LoVo (cell line): Measurements from ENCODE around the gene IFT122.
"Not testable (repeated sequence)": the region's sequence is repeated elsewhere in the genome, so short reads cannot be mapped to it uniquely, and the experiment has no call there.

Experiments used
- DNase-seq: peaks from one replicate; pipeline ENCODE4 v3.0.0-alpha.2; 2016; ENCODE audit warnings: low spot score

Gene IFT122

DNA sequence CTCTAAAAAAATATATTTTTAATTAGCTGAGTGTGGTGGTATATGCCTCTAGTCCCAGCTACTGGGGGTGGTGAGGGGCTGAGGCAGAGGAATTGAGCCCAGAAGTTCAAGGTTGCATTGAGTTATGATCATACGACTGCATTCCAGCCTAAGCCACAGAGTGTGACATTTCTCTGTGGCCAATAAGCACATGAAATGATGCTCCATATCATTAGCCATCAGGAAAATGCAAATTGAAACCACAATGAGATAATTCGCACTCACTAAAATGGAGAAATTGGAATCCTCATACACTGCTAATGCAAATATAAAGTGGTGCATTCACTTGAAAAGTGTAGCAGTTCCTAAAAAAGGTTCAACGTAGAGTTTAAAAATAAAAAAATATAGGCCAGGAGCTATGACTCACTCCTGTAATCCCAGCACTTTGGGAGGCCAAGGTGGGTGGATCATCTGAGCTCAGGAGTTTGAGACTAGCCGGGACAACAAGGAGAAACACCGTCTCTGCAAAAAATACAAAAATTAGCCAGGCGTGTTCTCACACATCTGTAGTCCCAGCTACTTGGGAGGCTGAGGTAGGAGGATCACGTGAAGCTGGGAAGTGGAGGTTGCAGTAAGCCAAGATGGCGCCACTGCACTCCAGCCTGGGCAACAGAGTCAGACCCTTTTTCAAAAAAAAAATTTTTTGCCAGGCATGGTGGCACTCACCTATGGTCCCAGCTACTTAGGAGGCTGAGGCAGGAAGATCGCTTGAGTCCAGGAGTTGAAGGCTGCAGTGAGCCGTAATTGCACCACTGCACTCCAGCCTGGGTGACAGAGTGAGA is 35.2 kb downstream of the IFT122 start:
- no peak for DNase-seq

DNA sequence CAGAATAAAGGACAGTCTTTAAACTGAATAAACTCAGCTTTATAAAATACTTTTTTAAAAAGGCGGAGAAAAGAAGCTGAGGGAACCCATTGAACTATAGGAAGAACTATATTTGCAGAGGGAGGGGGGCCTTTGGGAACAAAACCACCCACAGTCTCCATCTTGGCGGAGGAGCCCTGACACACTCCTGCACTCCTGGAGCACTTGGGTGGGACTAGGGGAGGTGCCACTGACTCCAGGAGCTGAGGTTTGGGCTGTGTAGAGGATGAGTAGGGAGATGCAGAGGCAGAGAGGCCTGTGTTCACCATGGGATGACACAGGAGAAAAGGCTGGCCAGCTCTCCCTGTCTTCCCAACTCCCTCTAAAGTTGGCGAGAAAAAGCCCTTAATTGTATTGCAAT is 35.8 kb downstream of the IFT122 start:
- no peak for DNase-seq

DNA sequence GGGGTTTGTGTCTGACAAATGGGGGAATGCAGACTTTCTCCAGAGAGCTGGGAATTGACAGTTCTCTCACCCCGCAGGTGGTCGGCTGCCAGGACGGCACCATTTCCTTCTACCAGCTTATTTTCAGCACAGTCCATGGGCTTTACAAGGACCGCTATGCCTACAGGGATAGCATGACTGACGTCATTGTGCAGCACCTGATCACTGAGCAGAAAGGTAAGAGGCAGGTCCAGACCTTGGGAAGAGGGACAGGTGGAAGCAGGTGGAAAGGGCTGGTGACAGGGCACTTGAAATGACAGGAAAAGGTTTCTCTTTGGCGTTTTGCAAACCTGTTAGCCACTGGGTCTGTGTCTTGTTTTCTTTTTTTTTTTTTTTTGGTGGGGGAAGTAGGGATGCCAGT is 36.6 kb downstream of the IFT122 start:
- DNase-seq, result no peak

DNA sequence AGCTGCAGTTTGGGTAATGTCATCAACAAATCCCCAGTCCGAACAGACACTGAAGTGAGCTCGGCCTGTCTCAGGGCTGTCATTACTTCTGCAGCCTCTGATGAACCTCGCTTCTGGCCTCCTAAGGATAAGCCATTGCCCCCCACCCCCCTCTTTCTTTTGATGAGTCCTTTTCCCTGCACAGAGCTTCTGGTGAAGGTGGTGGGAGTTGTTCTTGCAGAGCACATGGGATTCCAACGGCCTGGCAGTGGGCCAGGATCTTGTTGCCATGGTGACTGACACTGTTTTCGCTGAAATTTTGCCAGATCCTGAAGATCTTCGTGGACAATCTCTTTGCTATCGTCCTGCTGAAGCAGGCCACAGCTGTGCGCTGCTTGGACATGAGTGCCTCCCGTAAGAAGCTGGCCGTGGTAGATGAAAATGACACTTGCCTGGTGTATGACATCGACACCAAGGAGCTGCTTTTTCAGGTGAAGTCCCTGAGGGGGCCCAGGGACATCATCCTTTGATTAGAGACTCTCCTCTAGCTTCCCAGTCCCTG is 41.3 kb downstream of the IFT122 start:
- DNase-seq, result not testable (repeated sequence)

DNA sequence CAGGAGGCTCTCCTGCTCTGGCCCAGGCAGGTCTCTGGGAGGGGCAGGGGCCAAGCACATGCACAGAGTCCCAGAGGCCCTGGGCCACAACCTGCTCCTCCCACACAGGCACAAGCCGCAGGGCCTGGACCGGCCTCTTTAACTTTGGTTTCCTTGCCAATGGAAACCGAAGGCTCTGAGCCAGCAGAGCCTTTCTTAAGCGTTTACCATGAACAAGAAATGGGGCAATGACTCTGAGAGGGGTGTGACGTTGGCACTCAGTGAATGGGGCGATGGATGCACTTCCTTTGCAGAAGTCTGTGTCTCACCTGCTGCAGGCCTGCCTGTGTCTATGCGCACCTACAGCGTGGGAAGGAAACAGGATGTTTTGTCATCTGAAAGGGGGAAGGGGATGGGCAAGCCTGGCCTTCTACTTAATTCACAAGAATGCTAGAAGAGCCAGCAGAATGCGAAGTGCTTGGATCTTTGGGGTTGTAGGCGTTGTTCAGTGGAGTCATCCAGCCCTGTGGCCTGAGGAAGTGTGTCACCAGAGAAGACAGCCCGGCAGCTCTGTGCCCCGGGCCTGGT is 41.8 kb downstream of the IFT122 start:
- no peak for DNase-seq

DNA sequence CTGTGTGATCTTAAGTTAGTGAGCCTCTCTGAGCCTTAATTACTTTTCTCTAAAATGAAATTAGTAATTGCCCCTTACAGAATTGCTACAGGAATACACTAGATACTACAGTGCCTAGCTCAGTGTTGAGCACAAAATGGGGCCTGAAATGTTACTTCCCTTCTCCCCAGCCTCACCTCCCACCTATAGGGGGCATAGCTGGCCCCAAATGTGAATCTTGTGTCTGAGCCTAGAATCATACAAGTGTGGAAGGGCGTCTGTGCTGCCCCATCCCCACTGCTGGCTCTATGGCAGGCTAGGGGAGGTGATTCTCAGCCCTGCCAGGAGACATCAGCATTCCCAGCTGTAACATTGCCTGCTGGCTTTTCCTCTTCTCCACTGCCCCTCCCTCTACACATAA is 42.7 kb downstream of the IFT122 start:
- no peak for DNase-seq

DNA sequence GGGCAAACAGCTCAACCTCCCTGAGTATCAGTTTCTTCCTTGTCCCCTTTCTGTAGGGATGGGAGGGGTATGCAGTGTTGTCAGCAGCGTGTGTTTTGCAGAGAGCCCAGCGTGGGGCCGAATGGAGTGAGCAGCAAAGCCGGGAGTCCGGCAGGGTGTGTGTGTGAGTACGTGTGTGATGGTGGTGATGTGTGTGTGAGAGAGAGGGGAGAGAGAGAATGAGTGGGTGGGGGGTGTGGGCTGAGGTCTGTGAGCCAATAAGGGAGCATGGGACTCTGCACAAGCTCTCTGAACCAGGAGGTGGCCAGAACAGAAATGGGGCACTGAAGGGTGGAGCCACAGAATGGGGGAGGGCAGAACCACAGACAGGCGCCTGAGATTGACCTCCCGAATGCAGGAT is 43.8 kb downstream of the IFT122 start:
- no peak for DNase-seq

DNA sequence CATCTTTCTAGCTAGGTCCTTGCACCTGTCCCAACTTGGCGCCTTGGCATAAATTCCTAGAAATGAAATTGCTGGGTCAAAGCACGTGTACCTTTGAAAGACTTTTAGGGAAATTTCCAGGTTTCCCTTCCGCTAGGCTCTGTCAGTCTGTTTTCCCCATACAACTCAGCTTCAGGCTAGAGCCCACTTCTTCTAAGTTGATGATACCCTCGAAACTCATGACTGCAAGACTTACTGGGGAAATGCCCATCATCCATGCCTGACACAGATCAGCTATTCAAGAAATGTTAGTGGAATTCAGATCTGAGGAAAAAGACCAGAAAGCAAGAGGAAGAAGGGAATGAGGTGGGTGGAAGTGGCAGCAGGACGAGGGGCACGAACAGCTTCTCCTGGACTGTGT is 45.1 kb downstream of the IFT122 start:
- not testable (repeated sequence) for DNase-seq

DNA sequence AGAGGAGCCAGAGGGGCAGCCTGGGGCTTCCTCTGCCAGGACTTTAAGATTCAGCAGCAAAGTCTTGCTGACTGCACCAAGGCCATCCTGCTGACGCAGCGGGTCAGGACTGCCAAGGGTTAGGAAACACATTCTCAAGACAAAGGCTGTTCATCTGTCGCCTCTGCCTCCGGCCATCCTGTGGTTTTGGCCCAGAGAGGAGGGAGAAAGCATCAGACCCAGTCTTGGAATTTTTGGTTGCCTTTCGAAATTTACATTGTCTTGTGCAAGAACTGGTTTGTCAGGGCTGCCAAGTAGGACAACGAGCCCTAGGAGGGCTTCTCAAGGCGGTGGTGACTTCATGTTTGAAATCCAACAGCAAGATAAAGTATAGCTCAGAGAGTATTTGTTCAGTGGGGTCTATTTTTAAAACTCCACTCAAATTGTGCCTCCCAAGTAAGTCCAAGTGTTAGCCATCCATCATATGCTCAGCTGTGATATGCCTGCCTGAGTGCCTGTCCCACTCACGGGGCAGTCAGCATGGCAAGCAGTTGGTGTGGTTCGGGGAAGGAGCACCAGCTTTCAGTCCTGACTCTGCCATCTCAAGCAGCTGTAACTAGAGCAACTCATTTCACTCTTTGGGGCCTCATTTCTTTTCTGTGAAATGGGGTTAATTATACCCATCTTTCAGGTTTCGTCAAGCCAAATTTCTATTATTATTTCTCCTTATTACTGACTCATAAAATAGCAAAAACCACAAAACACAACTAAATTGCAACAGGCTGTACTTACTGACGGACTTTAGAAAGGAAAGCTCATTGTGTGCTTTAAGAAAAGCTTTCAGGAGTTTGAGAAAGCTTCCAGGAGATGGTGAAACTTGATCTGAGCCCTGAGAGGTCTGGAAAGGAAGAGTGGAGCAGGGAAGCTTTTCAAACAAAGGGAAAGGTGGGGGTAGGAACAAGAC is 46.0 kb downstream of the IFT122 start:
- DNase-seq, result no peak

DNA sequence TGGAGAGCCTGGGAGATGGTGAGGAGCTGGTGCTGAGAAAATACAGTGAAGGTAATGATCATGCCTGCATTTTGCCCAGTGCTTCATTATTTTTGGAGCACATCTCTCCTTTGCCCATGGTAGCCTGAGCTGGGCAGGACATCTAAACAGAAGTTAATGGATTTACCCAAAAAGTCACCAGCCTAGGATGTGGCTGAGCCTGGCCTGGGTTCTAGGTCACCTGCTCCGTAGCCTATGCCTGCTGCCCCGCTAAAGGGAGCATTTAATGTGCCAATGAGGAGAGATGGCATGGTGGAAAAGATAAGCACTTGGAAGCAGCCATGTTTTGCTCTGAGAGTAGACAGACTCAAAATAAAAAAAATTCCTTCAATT is 46.6 kb downstream of the IFT122 start:
- no peak for DNase-seq

DNA sequence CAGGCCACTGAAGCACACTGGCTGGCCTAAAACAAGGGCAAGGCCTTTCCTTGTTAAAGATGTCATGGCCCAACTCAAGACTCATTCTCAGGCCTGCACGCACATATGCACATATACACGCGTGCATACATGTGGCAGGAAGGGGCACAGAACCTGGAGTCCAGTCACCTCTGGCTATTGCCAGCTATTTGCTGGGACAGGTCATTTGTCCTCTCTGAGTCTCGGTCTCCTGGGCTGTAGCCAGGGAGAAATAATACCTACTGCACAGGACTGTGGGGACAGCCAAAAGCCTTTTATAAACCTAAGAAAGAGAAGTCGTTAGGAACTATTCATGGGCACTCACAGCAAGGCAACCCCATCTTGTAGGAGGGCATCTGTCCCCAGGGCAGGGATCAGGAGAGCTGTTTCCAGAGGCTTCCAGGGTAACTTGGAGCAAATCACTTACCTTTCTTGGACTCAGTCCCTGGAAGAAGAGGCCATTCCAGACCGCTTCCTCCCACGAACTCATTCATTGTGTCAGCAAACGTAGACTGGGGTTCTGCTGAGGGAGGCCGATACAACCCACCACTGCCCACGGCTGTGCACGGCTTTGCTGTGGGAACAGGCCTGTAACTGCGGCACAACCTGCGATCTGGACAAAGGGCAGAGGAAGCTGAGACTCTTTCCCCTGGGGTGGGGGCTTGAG is 47.3 kb downstream of the IFT122 start:
- no peak for DNase-seq

DNA sequence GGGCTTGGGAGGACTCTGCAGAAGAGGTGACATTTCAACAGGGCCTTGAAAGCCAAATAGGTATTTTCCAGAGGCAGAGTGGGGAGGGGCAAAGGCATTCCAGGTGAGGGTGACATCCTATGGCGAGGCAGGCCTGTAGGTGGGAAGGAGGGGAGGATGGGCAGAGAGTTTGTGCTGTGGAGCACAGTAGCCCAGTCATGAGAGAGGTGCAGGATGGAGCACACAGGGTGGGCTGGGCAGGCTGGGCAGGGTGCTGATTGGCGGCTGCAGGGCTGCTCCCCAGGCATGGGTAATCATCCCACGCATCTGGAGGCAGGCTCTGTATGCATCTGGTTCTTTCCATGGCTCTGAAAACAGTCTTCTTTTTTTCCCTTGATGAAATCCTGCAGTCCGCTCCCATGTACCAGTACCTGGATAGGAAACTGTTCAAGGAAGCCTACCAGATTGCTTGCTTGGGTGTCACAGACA is 47.9 kb downstream of the IFT122 start:
- DNase-seq, result not testable (repeated sequence)

DNA sequence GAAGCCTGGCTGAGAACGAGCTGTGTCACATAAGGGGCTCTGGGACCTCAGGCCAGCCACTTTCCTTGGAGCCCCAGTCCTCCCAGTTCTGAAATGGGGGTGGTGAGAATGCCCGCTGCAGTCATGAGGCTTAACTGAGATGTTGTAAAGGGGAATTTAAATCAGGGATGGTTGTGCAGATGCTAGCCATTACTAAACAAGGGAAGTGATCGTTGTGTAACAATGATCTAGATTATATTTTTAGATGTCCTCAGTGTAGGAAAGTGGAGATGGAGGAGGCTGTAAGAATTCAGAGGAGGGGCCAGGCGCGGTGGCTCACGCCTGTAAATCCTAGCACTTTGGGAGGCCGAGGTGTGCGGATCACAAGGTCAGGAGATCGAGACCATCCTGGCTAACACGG is 49.2 kb downstream of the IFT122 start:
- not testable (repeated sequence) for DNase-seq

DNA sequence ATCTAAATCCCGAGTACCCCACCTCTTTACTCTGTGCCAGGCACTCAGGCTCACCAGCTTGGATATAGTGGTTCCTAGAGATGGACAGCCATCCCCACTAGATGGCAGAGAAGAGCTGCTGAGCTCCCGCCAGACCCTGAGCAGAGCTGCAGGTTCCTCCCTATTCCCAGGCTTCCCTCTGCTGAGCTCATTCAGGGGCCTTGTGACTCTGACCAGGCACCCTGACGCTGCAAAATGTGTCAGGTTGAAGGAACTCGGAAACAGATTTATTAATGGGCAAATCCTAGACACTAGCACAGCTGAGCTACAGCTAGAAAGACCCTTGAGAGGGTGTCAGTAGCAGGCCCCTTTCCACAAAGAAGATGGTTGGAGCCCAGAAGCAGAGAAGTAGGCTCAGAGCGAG is 50.2 kb downstream of the IFT122 start:
- peak; percentile 77 for DNase-seq

DNA sequence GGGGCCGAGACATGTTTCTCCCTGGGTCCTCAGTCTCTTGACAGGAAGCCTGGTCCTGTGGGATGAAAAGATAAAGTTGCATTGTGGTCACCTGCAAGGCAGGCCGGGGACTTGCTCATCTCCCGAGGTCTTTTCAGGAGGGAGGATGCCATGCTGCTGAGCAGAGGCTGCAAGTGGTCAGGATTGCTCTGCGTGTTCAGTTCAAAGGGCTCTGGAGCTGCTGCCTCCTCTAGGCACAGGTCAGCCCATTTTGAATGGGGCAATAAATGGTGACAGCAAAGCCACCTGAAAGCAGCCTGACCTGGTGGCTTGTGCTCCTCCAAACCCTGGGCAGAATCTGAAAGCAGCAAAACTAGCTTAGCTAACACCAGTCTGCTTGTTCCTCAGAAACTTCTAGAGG is 51.1 kb downstream of the IFT122 start:
- not testable (repeated sequence) for DNase-seq

DNA sequence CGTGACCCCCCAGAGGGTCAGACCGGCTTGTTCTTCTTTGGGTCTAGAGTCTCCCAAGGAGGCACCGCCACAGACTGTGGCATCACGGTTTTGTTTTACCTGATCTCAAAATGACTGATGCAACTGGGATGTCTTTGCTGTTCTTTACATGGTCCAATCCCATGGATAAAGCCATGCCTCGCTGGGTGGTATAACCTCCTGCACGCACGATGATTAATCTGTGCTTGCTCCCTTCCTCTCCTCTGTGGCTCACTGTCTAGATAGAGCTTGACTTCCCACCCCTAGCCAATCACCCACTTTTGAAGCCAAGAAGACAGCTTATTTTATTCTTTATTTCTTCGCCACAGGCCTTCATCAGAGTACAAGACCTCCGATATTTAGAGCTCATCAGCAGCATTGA is 51.8 kb downstream of the IFT122 start:
- no peak for DNase-seq

DNA sequence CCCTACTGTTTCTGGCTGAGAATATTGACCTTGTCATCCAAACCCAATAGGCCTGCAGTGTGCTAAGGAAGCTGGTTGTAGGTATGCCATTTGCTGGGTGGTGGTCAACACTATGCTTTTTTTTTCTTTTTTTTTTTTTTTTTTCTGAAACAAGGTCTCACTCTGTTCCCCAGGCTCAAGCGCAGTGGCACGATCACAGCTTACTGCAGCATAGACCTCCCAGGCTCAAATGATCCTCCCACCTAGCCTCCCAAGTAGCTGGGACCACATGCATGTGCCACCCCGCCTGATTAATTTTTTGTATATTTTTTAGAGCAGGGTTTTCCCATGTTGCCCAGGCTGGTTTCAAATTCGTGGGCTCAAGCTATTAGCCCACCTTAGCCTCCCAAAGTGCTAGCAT is 52.7 kb downstream of the IFT122 start:
- no peak for DNase-seq

DNA sequence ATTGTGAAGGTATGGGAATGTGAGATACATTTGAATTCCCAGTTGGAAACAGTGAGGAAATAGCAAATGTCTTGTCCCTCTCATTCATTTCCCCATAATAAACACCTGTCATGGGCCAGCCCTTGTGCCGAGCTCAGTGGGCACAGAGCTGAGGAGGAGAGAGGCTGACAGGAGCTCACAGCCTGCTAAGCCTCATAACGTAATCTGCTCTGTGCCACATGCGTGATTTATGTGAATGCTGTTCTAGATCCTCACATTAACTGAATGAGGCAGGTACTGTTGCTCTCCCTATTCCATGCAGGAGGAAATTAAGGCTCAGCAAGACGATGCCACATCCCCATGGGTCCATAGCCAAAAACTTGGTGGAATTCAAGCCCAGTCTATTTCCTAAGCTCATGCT is 53.2 kb downstream of the IFT122 start:
- DNase-seq, result no peak

DNA sequence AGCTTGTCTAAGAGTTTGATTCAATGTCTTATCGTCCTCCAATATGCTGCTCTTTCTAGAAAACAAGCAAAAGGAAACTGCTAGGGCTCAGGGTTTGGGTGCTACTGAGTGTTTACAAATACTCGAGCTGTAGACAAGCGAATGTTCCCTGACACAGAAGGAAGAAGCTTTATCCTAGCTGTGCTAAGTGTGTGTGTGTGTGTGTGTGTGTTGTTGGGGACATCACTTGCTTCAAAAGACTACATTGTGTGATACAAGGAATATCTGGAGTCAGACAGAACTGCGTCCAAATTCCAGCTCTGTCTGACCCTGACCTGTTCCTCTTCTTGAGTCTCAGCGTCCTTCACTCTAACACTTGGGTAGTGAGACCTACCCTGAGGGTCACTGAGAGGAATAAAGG is 54.5 kb downstream of the IFT122 start:
- not testable (repeated sequence) for DNase-seq

DNA sequence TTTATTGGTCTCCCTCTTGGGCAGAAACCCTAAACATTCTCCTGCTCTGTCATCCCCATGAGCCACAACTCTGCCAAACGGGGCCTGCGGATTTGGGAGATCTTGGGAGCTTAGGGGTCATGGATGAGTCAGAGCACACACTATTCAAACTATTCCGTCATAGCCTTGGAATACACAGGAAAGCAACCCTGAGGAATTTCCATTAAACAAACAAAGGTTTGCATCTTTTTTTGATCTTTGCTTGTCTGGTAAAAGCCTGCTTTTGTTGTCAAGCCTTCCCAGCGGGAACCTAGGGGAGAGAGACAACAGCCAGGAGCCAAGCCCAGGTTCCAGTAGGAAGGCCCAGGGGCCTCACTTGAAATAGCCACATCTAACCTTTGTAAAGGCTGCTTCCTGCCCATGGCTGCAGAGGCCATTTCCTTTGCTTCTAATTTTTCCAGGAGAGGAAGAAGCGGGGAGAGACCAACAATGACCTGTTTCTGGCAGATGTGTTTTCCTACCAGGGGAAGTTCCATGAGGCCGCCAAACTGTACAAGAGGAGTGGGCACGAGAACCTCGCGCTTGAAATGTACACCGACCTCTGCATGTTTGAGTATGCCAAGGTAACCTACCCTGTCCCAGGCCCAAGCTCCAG is 55.1 kb downstream of the IFT122 start:
- peak; percentile 7 for DNase-seq

DNA sequence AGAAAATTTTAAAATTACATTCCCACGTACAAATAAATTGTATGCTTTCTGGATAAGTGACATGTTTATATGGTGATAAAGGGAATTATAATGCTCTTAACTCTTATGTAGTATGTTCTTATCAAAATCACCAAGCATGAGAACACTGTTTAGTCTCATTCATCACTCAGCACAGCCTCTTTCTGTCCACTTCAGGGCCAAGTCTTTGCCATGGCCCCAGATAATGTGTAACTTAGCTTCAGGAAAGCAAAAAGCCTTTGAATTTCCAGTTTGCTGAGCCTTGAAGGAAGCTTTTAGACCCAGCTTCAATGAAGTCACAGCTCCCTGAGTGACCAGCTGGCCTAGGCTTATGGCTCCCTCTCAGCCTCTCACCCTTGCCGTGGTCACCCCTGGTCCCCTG is 57.9 kb downstream of the IFT122 start:
- not testable (repeated sequence) for DNase-seq
